Type B pancreatic cell (in vitro differentiated cells): ENCODE data around the gene RABGAP1L. TPM values are rescaled to one million over a fixed set of nuclear protein-coding genes. Genes with fewer than 3 reads are reported as not detected.
"Not testable (repeated sequence)": the region's sequence is repeated elsewhere in the genome, so short reads cannot be mapped to it uniquely, and the experiment has no call there.

ENCODE experiments used
- DNase-seq: peaks from one replicate; pipeline ENCODE4 v3.0.0; 2021; ENCODE audit warnings: mixed read lengths; ENCODE audit not compliant: unreplicated experiment; ENCODE audit errors: extremely low spot score
- H3K27ac Mint-ChIP-seq: 2 replicates; pipeline ENCODE4 v1.8.0; 2021; ENCODE audit warnings: mild to moderate bottlenecking, mixed read lengths
- H3K27me3 Mint-ChIP-seq: 2 replicates; pipeline ENCODE4 v1.8.0; 2021; ENCODE audit warnings: mixed read lengths
- H3K36me3 Mint-ChIP-seq: 2 replicates; pipeline ENCODE4 v1.8.0; 2021; ENCODE audit warnings: mixed read lengths
- H3K4me1 Mint-ChIP-seq: one replicate; pipeline ENCODE4 v1.8.0; 2021; ENCODE audit warnings: mixed read lengths; ENCODE audit not compliant: unreplicated experiment
- H3K4me3 Mint-ChIP-seq: 2 replicates; pipeline ENCODE4 v1.8.0; 2021; ENCODE audit warnings: mild to moderate bottlenecking, mixed read lengths
- H3K9me3 Mint-ChIP-seq: 2 replicates; pipeline ENCODE4 v1.8.0; 2021; ENCODE audit warnings: mixed read lengths
- CTCF ChIP-seq: fragments of 200-600 bp; sonication (generic); conservative IDR thresholded peaks from 2 replicates; pipeline ENCODE4 v1.5.0; 2021; ENCODE audit warnings: antibody characterized with exemption, mild to moderate bottlenecking
- total RNA-seq: library from RNA; stranded (reverse); gene quantifications from 2 replicates; pipeline ENCODE4 v1.2.1, GENCODE V29; 2021; ENCODE audit warnings: low replicate concordance

Gene RABGAP1L
- total RNA-seq, 1 donor from 2014 or later = 35.6 TPM

GRCh38 chr1:174469687-174470086, 310.4 kb downstream of the RABGAP1L start:
- no peaks in the 10 kb centered on the region for H3K4me1 Mint-ChIP-seq
- H3K27me3 Mint-ChIP-seq = no peaks in the 10 kb centered on the region
- no peaks in the 10 kb centered on the region for H3K9me3 Mint-ChIP-seq
- no peak overlapping the region for H3K4me3 Mint-ChIP-seq
- H3K27ac Mint-ChIP-seq = no peak overlapping the region
- no peak for DNase-seq
- no peaks in the 10 kb centered on the region for H3K36me3 Mint-ChIP-seq
- TF ChIP-seq CTCF = no peak

GRCh38 chr1:174479281-174479680, 320.0 kb downstream of the RABGAP1L start:
- no peaks in the 10 kb centered on the region for H3K36me3 Mint-ChIP-seq
- no peak overlapping the region for H3K4me3 Mint-ChIP-seq
- no peaks in the 10 kb centered on the region for H3K27me3 Mint-ChIP-seq
- no peak for TF ChIP-seq CTCF
- H3K27ac Mint-ChIP-seq = no peak overlapping the region
- DNase-seq = no peak
- peaks cover 4% of the 10 kb centered on the region for H3K4me1 Mint-ChIP-seq
- no peaks in the 10 kb centered on the region for H3K9me3 Mint-ChIP-seq

- no peak overlapping the region for H3K4me3 Mint-ChIP-seq
- no peaks in the 10 kb centered on the region for H3K27me3 Mint-ChIP-seq
- TF ChIP-seq CTCF = no peak
- H3K36me3 Mint-ChIP-seq = no peaks in the 10 kb centered on the region
- H3K4me1 Mint-ChIP-seq = peaks cover 4% of the 10 kb centered on the region
- H3K27ac Mint-ChIP-seq = no peak overlapping the region
- H3K9me3 Mint-ChIP-seq = no peaks in the 10 kb centered on the region
- no peak for DNase-seq
Observed at GRCh38 chr1:174480324-174480723, 321.0 kb downstream of the RABGAP1L start.

- Mint-ChIP-seq H3K27me3 (no peaks in the 10 kb centered on the region), H3K36me3 (no peaks in the 10 kb centered on the region), H3K27ac (no peak overlapping the region), H3K4me3 (no peak overlapping the region), H3K4me1 (no peaks in the 10 kb centered on the region), H3K9me3 (no peaks in the 10 kb centered on the region)
- TF ChIP-seq CTCF = no peak
- DNase-seq = no peak
Observed at GRCh38 chr1:174491606-174492005, 332.3 kb downstream of the RABGAP1L start.

- Mint-ChIP-seq H3K4me1 (peaks cover 5% of the 10 kb centered on the region), H3K27ac (no peak overlapping the region), H3K36me3 (no peaks in the 10 kb centered on the region), H3K4me3 (no peak overlapping the region), H3K9me3 (no peaks in the 10 kb centered on the region), H3K27me3 (no peaks in the 10 kb centered on the region)
- TF ChIP-seq CTCF = no peak
- DNase-seq = no peak
Observed at GRCh38 chr1:174497478-174497877, 338.2 kb downstream of the RABGAP1L start.

GRCh38 chr1:174516755-174517154, 357.4 kb downstream of the RABGAP1L start:
- not testable (repeated sequence) for H3K9me3 Mint-ChIP-seq, DNase-seq, H3K36me3 Mint-ChIP-seq, H3K27me3 Mint-ChIP-seq, H3K4me1 Mint-ChIP-seq, H3K4me3 Mint-ChIP-seq, H3K27ac Mint-ChIP-seq
